Measurements from ENCODE around the gene CLEC16A.

CLEC16A gene

DNA sequence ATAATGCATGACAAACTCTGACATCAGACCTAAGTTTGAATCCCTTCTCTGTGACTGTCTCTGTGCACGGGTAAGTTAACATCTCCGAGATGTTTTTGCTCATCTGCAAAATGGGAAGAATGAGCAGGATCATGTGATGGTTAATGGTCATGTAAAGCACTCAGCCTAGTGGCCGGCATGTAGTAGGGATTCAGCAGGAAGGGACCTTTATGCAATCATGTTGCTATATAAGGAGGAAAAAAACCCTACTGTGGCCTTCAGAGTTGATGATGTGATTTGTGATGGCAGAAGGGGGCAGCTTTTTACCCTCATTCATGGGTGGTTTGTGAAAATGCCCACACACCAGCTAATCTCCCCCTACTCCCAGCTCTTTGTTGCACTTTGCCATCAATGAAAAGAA is 24.1 kb downstream of the CLEC16A start:
- no peak for DNase-seq

DNA sequence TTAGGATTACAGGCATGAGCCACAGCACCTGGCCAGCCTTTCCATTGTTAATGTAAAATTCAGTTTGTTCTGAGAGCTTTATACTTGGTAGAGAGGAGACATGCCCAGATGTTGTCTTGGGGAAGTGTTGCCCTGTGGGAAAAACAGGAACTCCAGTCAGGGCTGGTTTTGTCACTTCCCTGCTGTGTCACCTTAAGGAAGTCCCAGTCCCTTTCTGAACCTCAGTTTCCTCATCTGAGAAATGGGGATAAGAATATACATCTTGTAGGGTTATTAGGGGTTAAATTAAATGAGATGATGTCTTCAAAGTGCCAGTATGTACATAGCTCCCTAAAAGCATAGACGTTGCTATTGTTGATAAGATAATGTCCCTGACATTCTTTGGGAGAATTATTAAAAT is 25.3 kb downstream of the CLEC16A start:
- no peak for DNase-seq

DNA sequence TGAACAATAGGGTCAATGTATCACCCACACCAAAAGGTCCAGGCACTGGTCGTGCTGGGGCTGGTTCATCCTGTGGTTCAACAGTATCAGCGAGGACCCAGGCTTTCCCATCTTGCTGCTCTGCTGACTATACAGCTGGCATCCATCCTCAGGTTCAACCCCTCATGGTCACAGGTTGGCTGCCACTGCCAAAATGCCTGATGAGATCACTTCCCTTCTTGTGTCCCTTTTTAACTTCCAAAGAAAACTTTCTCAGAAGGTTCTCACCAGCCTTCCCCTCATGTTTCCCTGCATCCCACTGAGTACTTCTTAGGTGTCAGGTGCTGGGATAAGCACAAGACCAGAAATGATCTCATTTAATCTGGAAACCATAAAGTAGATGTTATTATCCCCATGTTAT is 25.7 kb downstream of the CLEC16A start:
- DNase-seq: no peak

DNA sequence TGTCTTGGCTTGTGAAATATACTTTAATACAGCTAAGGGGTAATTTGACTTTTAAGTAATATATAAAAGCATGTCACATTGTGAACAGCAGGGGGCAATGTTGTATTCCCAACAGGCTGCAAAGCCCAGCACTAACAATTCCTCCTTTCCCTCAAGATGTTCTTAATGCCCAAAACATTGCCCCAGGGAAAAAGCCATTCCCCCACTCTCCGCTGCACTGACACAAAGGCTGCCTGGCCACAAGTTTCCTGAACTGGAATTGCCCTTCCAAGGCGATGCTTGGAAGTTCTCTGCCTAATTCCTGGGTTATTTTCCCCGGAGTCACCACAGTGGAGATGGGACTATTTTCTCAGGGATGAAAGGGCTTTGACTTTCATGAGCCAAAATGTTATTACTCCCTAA is 27.2 kb downstream of the CLEC16A start:
- no peak for DNase-seq

DNA sequence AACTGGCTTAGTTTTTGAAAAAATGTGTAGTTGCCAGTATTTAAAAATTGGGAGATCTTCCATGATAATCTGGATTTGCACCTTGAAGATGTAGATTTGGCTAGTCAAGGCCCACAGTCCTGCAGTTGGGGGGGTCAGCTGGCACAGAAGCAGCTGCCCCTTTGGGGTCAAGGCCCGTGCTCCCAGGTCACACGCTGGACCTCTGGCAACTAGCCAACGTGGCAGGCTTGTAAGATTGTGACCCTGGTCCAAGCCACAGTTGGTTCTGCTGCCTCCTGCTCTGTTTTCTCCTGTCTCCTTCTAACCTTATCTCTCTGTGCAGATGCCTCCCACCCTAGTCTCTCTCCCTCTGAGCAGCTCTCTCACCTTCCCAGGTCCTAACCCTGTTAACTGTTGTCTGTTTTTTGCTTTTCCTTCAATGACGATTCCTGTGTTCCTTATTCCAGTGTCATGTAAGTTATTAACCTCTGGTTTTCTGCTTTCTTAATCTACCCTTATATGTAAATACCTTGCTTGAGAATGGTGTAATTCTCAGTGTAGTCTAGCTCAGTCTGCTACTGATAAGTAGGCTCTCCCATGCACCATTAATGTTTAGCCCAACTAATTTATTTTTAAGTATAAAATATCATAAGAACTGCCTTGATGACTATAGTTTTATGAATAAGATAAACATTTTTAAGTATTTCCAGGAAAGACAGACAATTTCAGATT is 27.9 kb downstream of the CLEC16A start:
- DNase-seq: no peak

DNA sequence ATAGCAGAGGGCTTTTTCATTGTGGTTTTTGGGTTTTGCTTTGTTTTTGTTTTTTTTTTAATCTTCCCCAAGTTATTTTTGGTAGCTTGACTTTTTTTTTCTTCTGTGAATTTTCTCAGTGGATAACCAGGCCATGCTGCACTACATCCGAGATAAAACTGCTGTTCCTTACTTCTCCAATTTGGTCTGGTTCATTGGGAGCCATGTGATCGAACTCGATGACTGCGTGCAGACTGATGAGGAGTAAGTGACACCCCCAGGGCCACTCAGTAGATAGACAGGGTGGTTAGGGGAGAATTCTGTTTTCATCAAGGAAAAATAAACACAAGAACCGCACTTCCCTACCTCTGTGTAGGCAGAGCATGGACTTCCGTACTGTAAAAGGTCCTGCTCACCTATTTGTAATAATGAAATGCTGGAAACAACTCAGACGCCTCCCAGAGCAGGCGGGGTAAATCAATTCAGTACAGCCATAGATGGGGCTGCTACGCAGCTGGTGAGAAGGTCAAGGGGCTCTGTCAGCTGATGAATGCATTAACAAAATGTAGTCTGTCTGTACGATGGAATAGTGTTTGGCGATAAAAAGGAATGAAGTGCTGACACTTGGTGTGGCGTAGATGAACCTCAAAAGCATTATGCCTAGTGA is 28.6 kb downstream of the CLEC16A start:
- DNase-seq: no peak

DNA sequence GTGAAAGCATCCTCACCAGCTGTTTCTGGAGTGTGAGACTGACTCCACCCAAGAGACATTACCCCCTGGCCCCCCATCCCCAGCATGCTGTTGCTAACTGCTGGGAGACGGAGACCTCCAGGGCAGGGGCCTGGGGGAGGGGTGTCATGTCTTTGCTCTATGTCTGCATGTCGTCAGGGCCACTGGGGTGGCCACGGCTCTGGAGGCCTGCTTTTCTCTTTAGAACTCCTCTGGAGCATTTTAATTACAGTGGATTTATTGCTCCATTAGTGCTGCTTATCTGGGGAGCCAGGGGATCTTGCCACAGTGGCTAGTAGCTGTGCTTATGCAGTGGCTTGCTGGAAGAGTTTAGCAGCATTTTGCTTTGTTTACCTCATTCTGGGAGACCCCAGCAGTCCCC is 32.3 kb downstream of the CLEC16A start:
- DNase-seq: no peak

DNA sequence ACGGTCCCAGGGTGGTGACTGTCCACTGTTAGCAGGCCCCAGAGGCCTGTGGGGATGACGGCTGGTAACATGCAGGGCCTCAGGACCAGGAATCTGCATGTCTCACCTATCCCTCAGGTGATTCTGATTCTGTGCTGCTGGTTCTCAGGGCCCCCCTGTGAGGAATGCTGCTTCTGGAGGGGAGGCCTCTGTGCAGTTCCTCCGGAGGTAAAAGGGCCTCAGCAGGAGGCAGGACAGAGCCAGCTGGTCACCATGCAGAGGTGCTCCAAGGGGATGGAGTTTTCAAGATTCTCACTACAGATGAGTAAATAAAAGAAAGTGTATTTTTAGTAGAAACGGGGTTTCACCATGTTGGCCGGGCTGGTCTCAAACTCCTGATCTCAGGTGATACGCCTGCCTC is 33.8 kb downstream of the CLEC16A start:
- no peak for DNase-seq

DNA sequence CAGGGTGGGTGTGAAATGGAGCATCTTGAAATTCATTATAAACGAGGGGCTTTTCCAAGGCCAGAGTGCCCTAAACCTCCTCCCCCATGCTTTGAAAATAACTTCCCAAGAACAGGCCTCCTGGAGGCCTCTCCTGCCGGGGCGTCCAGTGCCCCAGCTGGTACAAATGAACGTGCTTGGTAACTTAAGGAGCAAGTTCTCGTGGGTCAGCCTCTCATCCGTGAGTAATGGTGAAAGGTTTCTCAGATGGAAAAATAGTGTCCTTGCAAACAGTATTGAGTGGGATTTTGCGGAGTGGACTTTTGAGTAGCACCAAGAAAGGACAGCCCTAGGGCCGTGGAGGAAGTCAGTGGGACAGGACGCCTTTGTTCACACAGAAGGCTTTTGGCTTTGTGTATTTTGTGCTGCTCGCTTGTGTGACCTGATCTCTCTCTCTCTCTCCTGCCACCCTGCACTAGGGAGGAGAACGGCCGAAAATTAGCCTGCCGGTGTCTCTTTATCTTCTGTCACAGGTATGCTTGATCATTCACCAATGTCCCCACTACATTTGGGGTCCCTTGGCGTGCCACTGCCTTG is 34.6 kb downstream of the CLEC16A start:
- no peak for DNase-seq

DNA sequence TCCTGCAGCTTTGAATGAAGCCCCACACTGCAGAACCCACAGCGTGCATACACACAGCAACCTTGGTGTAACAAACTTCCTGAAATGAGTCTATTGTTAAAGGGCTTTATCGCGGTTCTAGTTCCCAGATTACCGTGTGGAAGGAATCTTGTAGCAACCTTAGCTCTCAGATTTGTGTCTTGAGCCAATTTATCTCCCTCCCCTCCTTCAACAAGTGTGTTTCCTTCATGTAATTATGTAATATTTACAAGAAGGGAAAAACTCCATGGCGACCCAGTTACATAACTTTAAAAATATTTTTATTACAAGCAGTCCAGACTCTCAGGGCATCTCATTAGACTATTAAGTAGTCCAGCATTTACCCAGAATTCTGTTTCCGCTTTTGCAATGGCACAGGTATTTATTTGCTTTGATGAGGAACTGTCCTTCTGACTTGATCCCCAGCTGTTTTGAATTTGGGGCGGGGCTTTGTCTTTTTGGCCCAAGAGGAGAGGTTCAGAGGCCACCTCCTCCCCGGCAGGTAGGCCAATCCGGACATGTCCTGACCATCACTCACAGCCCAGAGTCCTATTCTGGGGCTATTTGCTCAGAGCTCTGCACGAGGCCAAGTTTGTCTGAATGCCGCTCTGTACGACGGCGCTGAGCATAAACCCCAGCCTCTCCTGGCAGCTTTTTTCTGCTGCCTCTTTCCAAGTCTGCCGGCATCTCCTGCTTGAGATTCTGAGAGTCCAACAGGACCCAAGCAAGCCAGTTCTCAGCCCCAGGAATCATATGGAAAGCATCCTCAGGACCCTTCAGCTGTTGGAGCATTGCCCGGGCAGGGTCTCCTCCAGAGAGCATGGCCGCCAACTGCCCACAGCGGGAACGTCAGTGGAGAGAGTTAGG is 35.6 kb downstream of the CLEC16A start:
- no peak for DNase-seq

DNA sequence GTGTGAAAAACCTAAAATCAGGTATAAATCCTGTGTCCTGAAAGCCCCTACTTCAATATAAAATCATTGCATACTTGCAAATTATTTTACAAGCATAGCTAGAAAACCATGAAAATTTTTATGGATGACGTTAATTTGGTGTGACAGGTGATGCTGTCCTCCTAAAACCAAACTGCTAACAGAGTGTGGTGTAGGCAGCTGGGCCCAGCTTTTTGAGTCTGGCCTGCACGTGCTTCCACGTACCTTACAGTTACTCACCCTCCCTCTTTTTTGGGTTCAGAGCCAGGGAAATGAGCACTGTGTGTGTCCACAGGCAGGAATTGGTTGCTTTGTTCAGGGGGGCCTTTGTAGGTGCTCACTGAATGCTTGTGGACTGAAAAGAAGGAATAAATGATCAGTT is 36.4 kb downstream of the CLEC16A start:
- no peak for DNase-seq

DNA sequence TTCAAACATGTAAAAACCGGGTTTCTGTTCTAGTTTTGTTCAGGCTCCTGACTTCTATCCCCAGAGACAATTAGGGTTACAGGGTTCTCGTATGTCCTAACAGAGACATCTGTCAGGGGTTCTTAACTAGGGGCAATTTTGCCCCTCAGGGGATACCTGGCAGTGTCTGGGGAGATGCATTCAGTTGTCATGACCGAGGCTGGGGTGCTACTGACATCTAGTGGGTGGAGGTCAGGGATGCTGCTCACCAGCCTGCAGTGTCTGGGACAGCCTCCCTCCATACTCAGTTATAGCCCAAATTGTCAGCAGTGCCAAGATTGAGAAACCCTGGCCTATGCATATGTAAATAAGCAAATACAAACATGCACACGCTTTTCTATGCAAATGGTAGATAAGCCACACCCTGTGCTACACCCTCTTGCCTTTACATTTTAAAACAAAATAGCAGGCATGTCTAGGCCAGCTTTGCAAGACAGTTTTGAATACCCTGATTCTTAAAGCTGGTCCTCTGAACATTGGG is 37.4 kb downstream of the CLEC16A start:
- DNase-seq: no peak

DNA sequence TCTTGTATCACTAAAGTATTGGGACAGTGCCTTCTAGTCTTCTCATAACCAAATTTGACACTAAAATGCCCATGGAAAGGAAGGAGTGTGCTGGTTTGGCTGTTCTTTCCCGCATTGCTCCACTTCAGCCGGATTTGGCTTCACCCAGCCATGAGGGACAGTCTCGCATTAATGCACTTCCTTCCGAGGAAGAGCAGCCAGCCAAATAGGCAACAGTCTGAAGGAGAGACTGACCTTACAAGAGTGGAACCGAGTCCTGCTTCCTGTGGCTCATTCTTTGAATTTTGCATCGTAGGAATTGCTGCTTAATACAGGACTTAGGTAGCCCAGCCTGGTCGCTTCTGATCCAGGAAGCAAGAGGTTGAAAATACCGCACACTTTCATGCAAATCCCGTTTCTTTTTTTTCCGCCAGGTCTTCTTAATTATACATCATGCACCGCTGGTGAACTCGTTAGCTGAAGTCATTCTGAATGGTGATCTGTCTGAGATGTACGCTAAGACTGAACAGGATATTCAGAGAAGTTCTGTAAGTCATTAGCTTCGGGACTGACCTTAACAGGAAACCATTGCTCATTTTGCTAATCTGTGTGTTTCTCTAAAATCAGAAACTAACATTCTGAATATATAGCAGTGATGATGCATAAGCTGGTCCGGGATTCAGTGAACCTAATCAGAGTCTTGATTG is 38.2 kb downstream of the CLEC16A start:
- DNase-seq: no peak

DNA sequence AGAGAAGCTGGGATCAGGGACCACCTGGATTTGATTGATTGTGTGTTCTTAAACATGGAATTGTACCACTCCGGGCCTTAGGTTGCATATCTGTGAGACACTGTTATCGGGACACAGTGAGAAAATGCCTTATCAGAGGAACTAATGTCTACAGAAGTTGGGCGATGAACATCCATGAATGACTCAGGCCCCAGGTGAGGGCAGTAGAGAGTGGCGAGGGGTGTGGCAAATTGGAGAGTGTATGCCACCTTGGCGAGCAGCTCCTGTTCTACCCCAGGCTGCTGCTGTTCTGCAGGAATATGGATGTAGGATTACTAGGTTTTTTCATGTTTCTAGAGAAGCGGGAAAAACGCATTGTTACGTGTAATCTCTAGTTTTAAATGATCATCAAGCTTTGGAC is 38.8 kb downstream of the CLEC16A start:
- DNase-seq: no peak

DNA sequence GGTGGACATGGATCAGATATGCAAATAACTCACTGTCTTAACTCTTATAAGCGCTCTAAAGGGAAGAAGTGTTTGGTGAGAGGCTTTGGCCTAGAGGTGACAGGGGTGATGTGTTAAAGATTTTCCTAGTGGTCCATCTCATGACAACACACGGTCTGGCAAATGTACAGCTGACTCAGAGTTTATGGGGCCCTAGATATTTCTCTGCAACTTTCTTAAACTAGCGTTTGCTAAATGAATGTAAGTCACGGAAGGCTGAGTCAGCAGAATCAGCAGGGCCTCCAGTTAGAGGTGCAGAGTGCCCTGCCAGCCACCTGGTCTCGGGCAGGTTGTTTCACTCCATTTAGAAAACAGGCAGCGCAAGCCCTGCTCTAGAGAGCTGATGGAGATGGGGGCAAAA is 40.1 kb downstream of the CLEC16A start:
- DNase-seq: no peak

DNA sequence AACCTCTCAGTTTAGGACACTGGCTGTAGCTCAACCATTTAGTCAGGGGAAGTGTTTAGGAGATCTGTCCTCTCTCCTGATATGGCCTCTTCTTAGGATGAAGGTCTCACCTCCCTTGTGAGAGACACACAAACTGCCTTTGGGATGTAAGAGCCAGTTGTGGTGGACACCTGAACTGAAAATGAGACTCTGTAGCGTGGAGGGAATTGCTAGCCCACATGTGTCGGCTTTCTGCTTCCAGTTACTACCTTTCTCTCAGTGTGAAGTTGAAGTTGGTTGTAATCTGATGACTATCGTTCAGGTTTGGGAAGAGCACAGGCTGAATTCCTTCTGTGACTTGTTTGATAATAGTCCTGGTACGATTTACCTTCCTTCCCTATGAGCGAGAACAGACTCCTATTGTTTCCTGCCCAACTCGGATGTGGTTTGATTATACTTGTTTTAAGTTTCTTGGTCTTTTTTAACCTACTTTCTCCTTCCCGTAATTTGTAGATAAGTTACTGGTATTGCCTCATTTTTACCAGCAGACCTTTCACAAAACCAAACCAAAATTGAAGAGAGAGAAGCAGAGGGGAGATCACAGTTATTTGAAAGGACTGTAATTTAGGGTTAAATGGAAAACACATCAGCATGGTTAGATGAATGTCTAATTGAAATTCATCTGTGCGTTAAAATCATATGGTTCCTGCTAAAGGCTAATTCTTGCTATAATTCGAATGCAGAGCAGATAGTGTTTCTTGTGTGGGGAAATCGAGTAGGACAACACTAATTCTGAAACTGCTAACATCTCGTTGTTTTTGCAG is 43.2 kb downstream of the CLEC16A start:
- DNase-seq: no peak

DNA sequence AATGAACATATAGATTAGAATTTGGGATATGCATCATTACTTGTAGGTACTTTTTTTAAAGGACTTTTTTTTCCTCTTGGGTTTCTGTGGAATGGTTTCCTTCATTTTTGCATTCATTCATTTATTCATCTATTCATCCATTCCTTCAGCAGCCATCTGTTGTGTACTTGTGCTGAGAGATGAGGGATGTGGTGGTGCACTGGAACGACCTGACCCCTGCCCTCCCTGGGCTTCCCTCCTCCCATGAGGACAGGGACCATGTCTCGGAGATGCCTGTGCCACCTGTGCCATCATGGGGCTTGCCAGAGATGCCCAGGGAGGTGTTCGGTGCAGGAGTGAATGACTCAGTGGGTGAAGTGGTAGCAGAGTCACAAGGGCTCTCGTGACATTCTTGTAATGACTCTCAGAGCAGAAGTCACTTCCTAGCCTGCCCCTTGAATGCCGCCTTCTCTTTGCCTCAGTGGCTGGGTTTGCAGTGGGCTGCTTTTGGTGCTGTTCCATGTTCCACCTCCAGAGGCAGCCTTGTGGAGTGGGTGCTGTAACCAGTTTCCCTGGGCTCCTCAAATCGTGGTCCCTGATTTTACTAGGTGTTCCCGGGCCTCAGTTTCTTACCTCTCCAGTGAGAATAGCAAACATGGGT is 43.9 kb downstream of the CLEC16A start:
- DNase-seq: no peak

DNA sequence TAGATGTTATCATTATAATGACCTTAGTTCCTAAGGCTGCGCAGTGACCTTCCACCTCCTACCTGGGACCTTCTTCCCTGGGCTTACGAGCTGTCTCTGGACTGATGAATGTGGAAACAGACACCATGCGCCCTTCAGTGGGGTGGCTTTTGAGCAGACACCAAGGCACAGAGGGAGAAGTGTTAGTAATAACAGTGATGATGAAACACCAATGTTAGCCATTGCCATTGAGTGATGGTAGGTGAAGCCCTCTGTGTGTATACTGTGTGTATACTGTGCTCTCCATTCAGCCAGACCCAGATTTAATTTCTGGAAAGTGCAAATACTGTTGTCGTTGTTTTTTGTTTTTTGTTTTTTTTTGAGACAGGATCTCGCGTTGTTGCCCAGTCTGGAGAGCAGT is 44.5 kb downstream of the CLEC16A start:
- DNase-seq: no peak

DNA sequence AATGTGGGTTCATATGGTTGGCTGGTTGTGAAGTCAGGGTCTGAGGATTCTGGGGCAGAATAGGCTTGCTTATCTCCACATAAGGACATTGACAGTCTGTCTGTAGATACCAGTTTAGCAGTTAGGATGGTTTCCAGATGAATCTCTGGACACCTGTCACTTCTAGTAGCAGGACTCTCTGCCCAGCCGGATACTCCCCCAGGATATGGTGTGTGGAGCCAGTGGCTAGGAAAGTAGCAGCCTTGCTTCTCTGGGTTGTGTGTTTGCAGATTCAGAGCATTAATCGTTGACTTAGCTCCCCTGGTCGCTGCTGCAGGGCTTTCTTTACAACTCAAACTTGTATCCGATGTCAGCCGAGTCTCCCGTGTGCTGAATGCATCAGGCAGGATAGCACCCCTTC is 45.2 kb downstream of the CLEC16A start:
- no peak for DNase-seq

DNA sequence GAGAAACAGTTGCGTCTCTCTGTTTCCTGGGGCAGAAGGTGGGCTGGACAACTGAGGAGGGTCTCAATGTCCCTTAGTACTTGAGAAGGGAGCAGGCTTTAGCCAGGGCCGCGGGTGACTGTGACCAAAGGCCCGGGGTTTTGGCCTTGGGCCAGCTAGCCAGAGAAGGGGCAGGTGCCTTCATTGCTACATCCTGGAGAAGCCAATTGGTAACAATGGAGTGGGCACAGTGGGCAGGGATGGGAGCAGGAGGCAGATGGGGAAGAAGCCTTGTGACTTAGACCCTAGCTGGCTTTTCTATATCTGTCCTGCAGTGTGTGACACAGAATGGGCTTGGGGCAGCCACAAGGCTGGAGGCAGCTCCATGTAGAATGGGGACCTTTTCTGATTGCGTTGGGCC is 46.0 kb downstream of the CLEC16A start:
- no peak for DNase-seq

DNA sequence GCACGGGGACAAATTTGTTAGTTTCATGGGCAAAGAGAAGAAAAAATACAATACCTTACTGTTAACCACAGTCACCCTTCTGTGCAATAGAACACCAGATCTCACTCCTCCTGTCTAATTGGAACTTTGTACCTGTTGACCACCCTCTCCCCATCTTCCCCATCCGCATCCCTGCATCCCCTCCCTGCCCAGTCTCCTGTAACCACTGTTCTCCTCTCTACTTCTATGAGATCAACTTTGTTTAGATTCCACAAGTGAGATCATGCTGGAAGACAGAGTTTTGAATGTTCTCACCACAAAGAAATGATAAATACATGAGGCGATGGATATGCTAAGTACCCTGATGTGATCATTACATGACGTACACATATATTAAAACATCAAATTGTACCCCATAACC is 47.7 kb downstream of the CLEC16A start:
- DNase-seq: no peak
